ENCODE results near the gene INCA1. TPM values are rescaled to one million over a fixed set of nuclear protein-coding genes. Genes with fewer than 3 reads are reported as not detected.
A peak's percentile ranks its signal among the peaks of the same experiment; 100 is the strongest.
"Not testable (repeated sequence)": the region's sequence is repeated elsewhere in the genome, so short reads cannot be mapped to it uniquely, and the experiment has no call there.

The INCA1 gene
- total and polyA plus RNA-seq, 4 donors, result 0.28 to 0.75 (median 0.55) TPM

- Histone ChIP-seq H3K9ac (ENCODE audit: low read depth in 1 of 2, low read length in 2 of 2) (no peak overlapping the region), H3K9me3 (ENCODE audit: control insufficient read depth in 4 of 4, low read length in 3 of 4) (no peaks in the 10 kb centered on the region), H3K4me3 (ENCODE audit: low read depth in 1 of 3, low read length in 3 of 3) (no peak overlapping the region), H3K36me3 (ENCODE audit: control insufficient read depth in 4 of 4, insufficient read depth in 3 of 4, low read depth in 1 of 4, low read length in 3 of 4) (no peaks in the 10 kb centered on the region), H3K27ac (ENCODE audit: low read depth in 1 of 2, low read length in 2 of 2) (no peak overlapping the region), H3K27me3 (ENCODE audit: control insufficient read depth in 4 of 4, insufficient read depth in 4 of 4, low read length in 3 of 4) (no peaks in the 10 kb centered on the region), H3K4me1 (ENCODE audit: control insufficient read depth in 4 of 4, insufficient read depth in 4 of 4, low read length in 3 of 4) (peaks cover 0 to 4% (median 0%) of the 10 kb centered on the region in 4 donors)
- DNase-seq (ENCODE audit: low spot score), result no peak
- TF ChIP-seq HNF4G (IDR thresholded peaks at IDR 0.05) (no peak), RXRA (IDR thresholded peaks at IDR 0.05) (no peak), FOXA2 (IDR thresholded peaks at IDR 0.05) (no peak), FOXA1 (IDR thresholded peaks at IDR 0.05) (no peak), ATF3 (IDR thresholded peaks at IDR 0.05) (no peak), JUND (IDR thresholded peaks at IDR 0.05) (no peak), RAD21 (IDR thresholded peaks at IDR 0.05) (no peak), HNF4A (conservative IDR thresholded peaks at IDR 0.05) (no peak), TAF1 (conservative IDR thresholded peaks at IDR 0.05) (no peak), EGR1 (IDR thresholded peaks at IDR 0.05; ENCODE audit: low read depth in 2 of 2) (no peak), CTCF (IDR thresholded peaks at IDR 0.05; ENCODE audit: low read depth, low read length, missing input control) (no peak), NR2F2 (IDR thresholded peaks at IDR 0.05) (no peak), MAX (IDR thresholded peaks at IDR 0.05) (no peak), REST (IDR thresholded peaks at IDR 0.05) (no peak), YY1 (IDR thresholded peaks at IDR 0.05) (no peak), GABPA (IDR thresholded peaks at IDR 0.05 in 1 of 2, conservative IDR thresholded peaks at IDR 0.05 in 1 of 2) (no peak)
- 96% methylated on average over 6 of the region's 6 CpGs for WGBS
Measured at GRCh38 chr17:5032865-5033264, 35.5 kb upstream of the INCA1 start.

- no peaks in the 10 kb centered on the region for H3K9me3 ChIP-seq (ENCODE audit: control insufficient read depth in 4 of 4, low read length in 3 of 4)
- DNase-seq (ENCODE audit: low spot score), result peak; percentile 71
- whole genome bisulfite sequencing, result 5% methylated on average over 48 of the region's 48 CpGs
- H3K27me3 ChIP-seq (ENCODE audit: control insufficient read depth in 4 of 4, insufficient read depth in 4 of 4, low read length in 3 of 4), result no peaks in the 10 kb centered on the region
- TF ChIP-seq JUND (IDR thresholded peaks at IDR 0.05) (no peak), CTCF (IDR thresholded peaks at IDR 0.05; ENCODE audit: low read depth, low read length, missing input control) (peak; percentile 76), RAD21 (IDR thresholded peaks at IDR 0.05) (peak; percentile 58 to 74)
- peak overlapping the region in 1 of 3 donors; percentile 69 for H3K4me3 ChIP-seq (ENCODE audit: low read depth in 1 of 3, low read length in 3 of 3)
- H3K4me1 ChIP-seq (ENCODE audit: control insufficient read depth in 4 of 4, insufficient read depth in 4 of 4, low read length in 3 of 4), result peaks cover 0 to 4% (median 0%) of the 10 kb centered on the region in 4 donors
- peak overlapping the region in 1 of 2 donors; percentile 66 for H3K9ac ChIP-seq (ENCODE audit: low read depth in 1 of 2, low read length in 2 of 2)
- H3K36me3 ChIP-seq (ENCODE audit: control insufficient read depth in 4 of 4, insufficient read depth in 3 of 4, low read depth in 1 of 4, low read length in 3 of 4), result no peaks in the 10 kb centered on the region
- H3K27ac ChIP-seq (ENCODE audit: low read depth in 1 of 2, low read length in 2 of 2), result peak overlapping the region in 1 of 2 donors; percentile 54
Measured at GRCh38 chr17:5031365-5032082, 34.2 kb upstream of the INCA1 start.

GRCh38 chr17:5030168-5030567, 32.8 kb upstream of the INCA1 start:
- not testable (repeated sequence) for H3K27me3 ChIP-seq (ENCODE audit: control insufficient read depth in 4 of 4, insufficient read depth in 4 of 4, low read length in 3 of 4); DNase-seq (ENCODE audit: low spot score); H3K9me3 ChIP-seq (ENCODE audit: control insufficient read depth in 4 of 4, low read length in 3 of 4); H3K4me1 ChIP-seq (ENCODE audit: control insufficient read depth in 4 of 4, insufficient read depth in 4 of 4, low read length in 3 of 4); H3K36me3 ChIP-seq (ENCODE audit: control insufficient read depth in 4 of 4, insufficient read depth in 3 of 4, low read depth in 1 of 4, low read length in 3 of 4); H3K9ac ChIP-seq (ENCODE audit: low read depth in 1 of 2, low read length in 2 of 2); H3K4me3 ChIP-seq (ENCODE audit: low read depth in 1 of 3, low read length in 3 of 3); H3K27ac ChIP-seq (ENCODE audit: low read depth in 1 of 2, low read length in 2 of 2)
- 93% methylated on average over 2 of the region's 2 CpGs for WGBS
